HG02642 (cell line): ENCODE data around the gene WDR93.
A peak's percentile ranks its signal among the peaks of the same experiment; 100 is the strongest.

Experiments used
- ATAC-seq: cut with Tn5 transposase; IDR thresholded peaks from one replicate; pipeline ENCODE4 v1.9.1; 2021; ENCODE audit warnings: mild to moderate bottlenecking; ENCODE audit not compliant: unreplicated experiment, poor library complexity

WDR93 gene

DNA sequence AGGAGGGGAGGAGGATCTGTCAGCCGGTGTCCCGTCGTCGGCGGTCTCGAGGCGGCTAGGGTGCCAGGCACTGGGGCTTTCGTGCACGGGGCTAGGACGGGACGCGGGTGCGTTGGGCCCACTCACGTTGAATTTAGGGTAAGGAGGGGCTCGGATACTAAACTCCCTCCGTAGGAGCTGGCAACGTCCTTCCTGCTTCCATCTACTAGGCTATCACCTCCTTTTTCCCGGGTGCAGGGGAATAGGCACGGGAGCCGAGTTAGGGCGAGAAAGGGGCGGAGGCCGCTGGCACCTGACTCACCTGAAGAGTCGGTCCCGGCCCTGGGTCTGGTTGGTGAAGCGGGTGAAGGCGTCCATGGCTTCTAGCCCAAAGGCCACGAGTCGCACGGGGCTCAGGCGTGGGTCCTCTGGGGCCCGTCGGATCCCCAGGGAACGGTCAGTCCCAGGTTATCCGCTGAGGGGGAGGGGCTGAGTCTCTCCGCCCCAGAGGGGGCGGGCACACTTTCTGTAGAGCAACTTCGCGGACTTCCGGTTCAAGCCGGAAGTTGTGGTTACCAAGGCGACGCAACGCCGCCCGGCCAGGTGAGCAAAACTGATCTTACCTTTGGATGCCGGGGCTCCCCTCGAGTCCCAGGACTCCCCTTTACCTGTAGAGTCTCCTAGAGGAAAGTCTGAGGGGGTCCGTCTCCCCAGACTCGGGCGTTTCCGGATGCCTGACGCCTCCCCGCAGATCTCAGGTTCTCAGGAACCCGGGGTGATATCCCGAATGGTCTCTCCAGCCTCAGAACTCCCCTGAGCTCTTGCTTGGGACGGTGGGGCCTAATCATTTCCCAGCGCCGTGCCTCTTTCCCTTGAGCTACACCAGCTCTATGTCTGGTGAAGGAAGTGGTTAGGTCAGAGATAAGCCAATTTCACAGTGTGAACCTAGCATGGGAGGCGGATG is at the start of gene WDR93, which contains the start of gene PEX11A:
TSS of gene WDR93 (plus strand) at position 536 of the 943 bp plus-strand sequence. CDS start 10,936 bp downstream, outside the sequence.
TSS of gene PEX11A (minus strand) at position 479 of the 943 bp plus-strand sequence. CDS start at position 357, 122 bp downstream.
- ATAC-seq: peak; percentile 95

- ATAC-seq: no peak
Measured at GRCh38 chr15:89641053-89641452, 49.6 kb upstream of the WDR93 start.

GRCh38 chr15:89642106-89642505 is 48.5 kb upstream of the WDR93 start:
- no peak for ATAC-seq

- no peak for ATAC-seq
Measured at GRCh38 chr15:89645680-89646079, 44.9 kb upstream of the WDR93 start.

GRCh38 chr15:89646416-89647141 is 44.0 kb upstream of the WDR93 start:
- ATAC-seq: no peak

DNA sequence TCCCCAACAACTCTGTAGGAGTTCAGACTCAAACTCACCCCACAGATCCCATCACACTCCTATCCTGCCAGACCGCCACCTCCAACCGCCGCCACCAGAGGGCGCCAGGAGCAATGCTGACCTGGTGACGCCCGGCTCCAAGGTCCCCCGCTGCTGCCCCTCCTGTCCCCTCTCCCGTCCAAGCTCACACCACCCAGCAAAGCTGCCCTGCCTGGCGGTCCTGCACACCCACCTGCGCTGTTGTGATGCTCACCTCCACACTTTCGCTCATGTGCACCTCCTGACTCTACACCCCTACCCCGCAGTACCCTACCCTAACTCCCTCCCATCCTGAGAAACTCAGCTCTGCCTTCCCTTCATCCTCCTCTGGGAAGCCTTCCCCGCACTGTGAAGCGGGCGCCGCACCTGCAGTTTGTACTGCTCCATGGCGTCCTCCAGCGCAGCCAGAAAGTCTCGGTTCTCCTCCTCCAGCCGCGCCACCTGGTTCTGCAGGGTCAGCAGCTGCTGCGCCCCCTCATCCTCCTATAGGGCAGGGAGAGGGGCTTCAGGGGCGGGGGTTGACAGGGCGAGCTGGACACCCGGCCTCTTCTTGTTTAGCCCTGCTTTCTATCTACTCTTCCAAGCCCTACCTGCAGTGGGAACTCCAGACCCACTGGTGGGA is 43.3 kb upstream of the WDR93 start:
- ATAC-seq: no peak

DNA sequence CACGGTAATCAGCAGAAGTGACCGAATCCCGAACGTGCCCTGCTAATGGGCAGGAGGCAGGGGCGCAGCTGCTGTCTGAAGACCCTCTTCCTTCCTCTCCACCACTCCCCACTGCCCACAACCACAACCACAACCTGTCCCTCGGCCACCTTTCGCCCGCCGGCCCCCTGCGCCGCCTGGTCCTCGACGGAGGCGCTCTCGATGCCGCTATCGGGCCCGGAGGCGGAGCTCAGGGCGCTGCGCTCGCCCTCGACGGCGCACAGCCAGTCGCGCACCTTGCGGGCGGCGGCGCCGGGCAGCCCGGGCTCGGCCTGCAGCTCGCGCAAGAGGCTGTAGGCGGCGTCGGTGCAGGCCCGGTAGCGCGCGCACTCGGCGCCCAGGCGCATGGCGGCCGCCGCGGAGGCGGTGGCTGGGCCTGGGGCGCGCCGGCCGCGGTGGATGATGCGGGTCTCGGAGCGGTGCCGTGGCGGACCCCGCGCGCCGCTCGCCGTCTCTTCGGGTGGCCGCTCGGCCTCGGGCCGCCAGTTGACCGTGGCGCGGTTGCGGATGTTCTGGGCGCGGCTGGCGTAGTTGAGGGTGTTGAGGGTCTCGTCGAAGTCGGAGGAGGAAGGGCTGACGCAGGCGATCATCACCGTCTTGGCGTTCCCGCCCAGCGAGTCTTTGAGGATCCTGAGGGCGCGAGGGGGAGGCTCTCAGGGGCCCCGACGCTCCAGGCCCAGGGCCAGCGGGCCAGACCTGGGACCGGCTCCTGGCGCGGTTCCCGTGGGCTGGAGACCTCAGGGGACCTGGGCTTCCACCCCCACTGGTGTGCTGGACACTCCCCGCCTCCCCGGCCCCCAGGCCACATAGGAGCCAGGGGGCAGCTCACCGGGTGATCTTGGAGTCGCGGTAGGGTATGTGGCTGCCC is 42.3 kb upstream of the WDR93 start:
- no peak for ATAC-seq

GRCh38 chr15:89649013-89649625 is 41.5 kb upstream of the WDR93 start:
- ATAC-seq: no peak

DNA sequence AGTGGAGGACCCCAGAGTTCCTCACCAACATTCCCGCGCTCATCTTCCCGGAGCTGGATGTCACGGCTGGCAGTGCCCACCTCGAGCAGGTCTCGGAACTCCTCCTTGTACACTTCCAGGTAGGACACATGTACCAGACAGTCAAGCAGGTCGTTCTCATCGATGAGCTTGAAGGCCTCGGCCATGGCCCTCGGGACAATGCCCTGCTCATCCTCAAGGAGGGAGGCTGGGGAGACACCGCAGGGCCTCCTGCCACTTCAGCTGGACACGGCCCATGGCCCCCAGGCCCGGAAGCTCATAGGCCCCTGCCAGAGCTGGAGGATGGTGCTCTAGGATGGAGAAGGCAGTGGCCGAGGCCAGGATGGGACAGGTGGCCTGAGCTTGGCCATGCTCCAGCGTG is 40.9 kb upstream of the WDR93 start:
- no peak for ATAC-seq

DNA sequence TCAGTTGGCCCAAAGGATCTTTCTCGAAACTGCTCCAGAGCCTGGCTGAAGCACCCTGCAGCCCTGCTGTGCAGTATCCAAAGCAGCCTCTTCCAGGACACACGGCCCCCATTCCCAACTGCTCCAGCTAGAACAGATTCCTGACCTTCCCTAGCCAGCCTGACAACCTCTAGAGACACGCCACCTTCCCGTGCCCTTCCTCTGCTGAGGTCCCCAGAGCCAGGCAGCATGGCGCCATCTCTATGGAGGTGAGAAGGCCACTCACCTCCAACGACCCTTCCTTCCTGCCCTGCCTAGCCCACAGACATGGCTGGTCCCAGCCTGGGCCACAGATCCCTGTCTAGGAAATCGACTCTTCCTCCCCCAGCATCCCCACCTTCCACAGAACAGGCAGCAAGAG is 38.5 kb upstream of the WDR93 start:
- ATAC-seq: no peak

GRCh38 chr15:89652666-89653065 is 37.9 kb upstream of the WDR93 start:
- no peak for ATAC-seq

GRCh38 chr15:89653578-89653977 is 37.0 kb upstream of the WDR93 start:
- ATAC-seq: no peak

- ATAC-seq: no peak
Measured at GRCh38 chr15:89654301-89654761, 36.3 kb upstream of the WDR93 start.

- no peak for ATAC-seq
Measured at GRCh38 chr15:89654847-89655805, 35.5 kb upstream of the WDR93 start, which contains the start of gene KIF7. Gene KIF7 (minus strand): TSS chr15:89655467. CDS start chr15:89652930, 2,537 bp downstream.

GRCh38 chr15:89656116-89656815 is 34.3 kb upstream of the WDR93 start:
- no peak for ATAC-seq

- no peak for ATAC-seq
Measured at GRCh38 chr15:89657686-89658200, 32.9 kb upstream of the WDR93 start.

GRCh38 chr15:89659295-89659694 is 31.3 kb upstream of the WDR93 start:
- ATAC-seq: no peak
